ENCODE results near the gene KIF3A. TPM values are rescaled to one million over a fixed set of nuclear protein-coding genes. Genes with fewer than 3 reads are reported as not detected.
A peak's percentile ranks its signal among the peaks of the same experiment; 100 is the strongest.
"Not testable (repeated sequence)": the region's sequence is repeated elsewhere in the genome, so short reads cannot be mapped to it uniquely, and the experiment has no call there.

The KIF3A gene
- total RNA-seq, 1 experiment from 2014 or later: 4.4 TPM

- DNase-seq (ENCODE audit: low read depth): no peak
Observed at GRCh38 chr5:132718544-132719312, 18.6 kb downstream of the KIF3A start.

DNA sequence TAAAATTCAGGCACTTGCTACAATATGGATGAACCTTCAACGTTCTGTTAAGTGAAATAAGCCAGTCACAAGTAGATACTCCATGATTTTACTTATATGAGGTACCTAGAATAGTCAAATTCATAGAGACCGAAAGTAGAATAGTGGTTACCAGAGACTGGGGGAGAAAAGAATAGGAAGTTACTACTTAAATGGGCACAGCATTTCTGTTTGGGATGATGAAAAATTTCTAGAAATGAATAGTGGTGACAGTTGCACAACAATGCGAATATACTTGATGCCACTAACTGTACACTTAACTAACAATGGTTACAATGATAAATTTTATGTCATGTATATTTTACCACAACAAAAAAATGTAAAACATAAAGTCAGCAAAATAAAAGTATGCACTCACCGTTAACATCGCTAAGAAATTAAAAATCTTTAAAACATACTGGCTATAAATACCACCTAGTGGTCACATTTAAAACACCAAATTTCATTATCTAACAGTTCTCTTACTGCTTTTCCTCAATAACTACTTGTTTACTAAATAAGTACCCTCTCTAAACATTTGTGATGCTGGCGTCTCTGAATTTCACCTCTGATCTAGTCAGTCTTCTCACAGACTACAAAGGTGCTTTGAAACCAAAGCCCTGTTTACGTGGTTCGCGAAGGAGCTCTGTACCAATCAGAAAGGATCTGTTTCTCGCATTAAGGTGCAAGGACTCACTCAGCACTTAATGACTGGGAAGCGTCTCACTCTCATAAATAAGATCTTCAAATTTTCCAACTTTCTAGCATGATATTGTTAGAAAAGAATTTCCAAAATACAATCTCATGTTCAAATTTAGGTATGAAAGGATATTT lies 22.7 kb downstream of the KIF3A start:
- peak; percentile 4 for DNase-seq (ENCODE audit: low read depth)

- no peak for DNase-seq (ENCODE audit: low read depth)
Observed at GRCh38 chr5:132708645-132709044, 28.7 kb downstream of the KIF3A start.

DNA sequence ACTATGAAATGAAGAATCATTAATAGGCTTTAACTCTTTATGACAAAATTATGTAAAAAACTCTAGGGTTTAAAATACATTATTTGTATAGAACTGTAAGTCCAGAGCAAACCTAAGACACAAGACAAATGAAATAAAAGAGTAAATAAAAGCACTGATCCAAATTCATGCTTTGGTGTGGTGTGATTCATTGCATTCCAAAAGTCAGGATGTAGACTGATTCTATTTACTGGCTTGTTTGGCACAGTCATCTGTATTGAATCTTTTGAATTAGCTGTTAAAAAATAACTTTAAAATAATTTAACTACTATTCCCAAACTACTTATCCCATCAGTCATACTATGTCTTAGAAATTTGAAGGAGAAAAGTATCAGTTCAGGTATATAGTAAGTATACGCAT lies 32.5 kb downstream of the KIF3A start:
- no peak for DNase-seq (ENCODE audit: low read depth)

DNA sequence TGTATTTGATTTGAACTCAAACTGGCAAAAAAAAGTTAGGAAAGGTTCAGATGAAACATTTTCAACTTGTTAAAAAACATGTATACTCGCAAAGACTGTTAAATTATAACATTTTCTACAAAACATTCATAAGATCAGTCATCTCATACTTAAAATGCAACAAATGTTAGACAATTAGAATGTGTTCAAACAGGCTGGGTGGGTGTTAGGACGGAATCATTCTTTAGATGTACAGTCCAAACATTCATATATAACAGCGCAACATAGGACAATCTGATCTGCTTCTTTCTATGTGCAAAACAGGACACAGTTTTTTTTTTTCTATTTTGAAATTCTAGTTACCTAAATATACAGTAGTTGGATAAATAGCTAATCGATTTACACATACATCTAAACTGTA lies 41.4 kb downstream of the KIF3A start:
- no peak for DNase-seq (ENCODE audit: low read depth)

DNA sequence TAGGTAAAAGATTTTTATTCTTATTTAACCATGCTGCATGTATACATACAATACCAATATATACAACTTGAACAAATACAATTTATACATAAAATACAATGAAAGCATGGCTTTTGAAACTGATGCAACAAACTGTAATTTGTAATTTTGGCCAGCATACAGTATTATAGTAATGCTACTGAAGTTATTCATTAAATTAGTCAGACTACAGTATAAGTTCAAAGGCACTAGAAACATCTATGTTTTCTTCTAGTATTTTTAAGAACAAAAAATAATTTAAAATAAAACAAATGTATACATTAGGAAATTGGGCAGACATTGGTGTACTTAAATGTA lies 44.7 kb downstream of the KIF3A start:
- no peak for DNase-seq (ENCODE audit: low read depth)

- DNase-seq (ENCODE audit: low read depth): not testable (repeated sequence)
Observed at GRCh38 chr5:132691755-132692631, 45.4 kb downstream of the KIF3A start.

DNA sequence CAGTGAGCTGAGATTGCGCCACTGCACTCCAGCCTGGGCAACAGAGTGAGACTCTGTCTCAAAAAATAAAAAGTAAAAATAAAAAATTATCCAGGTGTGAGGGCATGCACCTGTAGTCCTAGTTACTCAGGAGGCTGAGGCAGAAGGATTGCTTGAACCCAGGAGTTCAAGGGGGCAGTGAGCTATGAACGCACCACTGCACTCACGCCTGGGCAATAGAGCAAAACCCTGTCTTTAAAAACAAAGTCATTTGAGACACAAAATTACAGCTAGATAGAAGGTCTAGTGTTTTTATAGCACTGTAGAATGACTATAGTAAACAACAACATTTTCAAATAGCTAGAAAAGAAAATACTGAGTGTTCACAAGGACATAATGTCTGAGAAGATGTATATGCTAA lies 47.2 kb downstream of the KIF3A start:
- DNase-seq (ENCODE audit: low read depth): no peak

GRCh38 chr5:132689513-132689912 lies 47.8 kb downstream of the KIF3A start:
- no peak for DNase-seq (ENCODE audit: low read depth)

GRCh38 chr5:132688536-132689339 lies 48.6 kb downstream of the KIF3A start:
- no peak for DNase-seq (ENCODE audit: low read depth)

DNA sequence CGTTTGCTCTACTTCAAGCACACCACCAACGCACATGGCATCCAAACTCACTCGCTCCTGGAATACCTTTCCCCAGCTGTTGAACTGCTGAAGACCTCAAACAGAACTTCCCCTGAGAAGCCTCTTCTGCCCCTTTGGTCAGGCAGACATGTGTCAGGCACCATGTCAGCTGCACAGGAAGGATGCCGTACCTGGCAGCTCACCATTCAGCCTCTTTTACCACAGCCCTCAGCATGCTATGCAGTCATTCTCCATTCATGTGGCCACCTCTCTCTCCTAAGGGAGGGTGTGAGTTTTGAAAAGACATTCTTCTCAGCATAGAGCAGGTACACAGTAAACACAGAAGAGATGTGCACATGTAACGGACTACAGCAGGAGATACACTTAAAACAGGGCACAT lies 49.4 kb downstream of the KIF3A start:
- no peak for DNase-seq (ENCODE audit: low read depth)

GRCh38 chr5:132686193-132686592 lies 51.2 kb downstream of the KIF3A start:
- no peak for DNase-seq (ENCODE audit: low read depth)

GRCh38 chr5:132684922-132685720 lies 52.2 kb downstream of the KIF3A start:
- DNase-seq (ENCODE audit: low read depth): no peak

GRCh38 chr5:132684491-132684890 lies 52.9 kb downstream of the KIF3A start:
- no peak for DNase-seq (ENCODE audit: low read depth)

DNA sequence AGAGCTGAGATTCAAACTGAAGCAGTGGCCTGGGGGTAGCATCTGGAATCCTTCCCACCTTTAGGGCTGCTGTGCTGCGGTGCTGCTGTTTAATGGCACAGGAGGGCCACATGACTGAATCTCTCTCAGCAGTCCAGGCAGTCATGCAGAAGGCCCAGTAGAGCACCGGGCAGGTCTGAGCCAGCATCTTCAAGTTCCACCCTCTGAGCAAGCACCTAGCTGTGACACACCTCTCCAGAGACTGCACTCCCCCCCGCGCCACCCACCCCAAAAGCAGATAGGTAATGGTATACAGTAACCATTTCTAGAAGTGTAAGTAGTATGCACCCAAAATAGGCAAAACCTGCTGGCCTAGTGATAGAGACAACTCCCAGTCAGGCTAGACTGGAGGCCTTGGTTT lies 55.4 kb downstream of the KIF3A start:
- no peak for DNase-seq (ENCODE audit: low read depth)

GRCh38 chr5:132681476-132681831 lies 55.9 kb downstream of the KIF3A start:
- no peak for DNase-seq (ENCODE audit: low read depth)

DNA sequence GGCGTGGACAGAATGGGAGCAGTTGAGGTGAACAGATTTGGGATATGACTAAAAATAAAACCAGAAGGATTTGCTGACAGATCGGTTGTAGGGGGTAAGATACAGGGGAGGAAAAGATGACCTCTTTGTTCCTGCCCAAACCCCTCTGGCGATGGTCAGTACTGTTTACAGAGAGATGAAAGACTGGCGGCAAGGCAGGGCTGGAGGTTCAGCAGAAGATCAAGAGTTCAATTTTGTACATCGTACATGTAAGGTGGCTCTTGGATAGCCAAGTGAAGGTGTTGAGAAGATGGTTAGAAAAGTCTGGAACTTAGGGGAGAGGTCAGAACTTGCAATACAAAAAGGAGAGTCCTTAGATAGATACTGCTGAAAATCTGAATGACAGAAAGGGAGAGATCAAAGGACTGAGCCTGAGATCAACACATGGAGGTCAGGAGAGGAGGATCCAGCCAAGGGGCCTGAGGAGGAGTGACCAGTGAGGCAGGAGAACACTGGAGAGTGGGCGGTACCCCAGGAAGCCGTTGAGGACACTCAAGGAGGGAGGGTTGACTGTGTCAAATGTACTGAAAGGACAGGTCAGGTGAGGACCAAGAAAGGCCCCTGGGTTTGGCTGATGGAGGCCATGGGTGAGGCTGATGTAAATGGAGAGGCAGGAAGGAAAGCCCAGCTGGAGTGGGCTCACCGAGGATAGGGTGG lies 56.4 kb downstream of the KIF3A start:
- DNase-seq (ENCODE audit: low read depth): no peak

DNA sequence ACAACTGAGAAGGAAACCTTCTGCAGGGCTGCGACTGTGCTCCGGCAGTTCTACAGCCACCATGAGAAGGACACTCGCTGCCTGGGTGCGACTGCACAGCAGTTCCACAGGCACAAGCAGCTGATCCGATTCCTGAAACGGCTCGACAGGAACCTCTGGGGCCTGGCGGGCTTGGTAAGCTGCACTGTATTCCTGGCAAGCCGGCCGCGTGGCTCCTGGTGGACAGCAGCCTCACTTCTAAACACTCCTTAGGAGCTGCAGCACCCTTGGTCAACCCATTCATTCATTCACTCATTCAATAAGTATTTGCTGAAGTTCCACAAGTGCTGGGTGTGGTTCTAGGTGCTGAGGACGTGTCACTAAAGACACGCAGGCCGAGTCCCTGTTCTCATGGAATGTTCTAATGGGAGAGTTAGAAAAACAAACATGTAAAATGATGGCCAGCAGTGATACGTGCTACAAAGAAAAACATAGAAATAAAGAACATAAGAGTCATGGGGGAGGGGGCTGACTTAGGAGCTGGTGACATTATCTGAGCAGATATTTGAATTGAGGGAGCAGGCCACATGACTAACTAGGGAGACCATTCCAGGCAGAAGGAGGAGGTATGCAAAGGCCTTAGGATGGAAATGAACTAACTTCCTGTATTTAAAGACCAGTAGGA lies 57.5 kb downstream of the KIF3A start:
- DNase-seq (ENCODE audit: low read depth): no peak

DNA sequence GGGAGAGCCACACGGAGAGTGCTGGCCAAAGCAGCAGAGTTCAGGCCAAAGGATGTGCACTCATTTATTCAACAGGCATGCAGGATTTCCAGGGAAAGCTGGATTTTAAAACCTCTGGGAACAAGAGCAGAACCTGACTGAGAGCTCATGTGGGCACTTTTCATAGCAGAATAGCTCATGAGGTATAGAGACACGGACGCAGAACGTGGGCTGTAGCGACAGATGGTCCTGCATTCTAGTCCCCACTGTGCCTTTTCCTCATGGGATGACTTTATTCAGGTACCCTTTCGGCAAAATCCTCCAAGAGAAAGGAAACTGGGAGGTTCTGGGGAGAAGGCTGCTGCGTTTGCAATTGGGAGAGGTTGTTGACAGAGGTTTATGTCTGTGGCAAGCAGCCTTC lies 58.2 kb downstream of the KIF3A start:
- DNase-seq (ENCODE audit: low read depth): no peak

All from RPMI7951 (cell line).